Bronchial epithelial cell (primary cell): ENCODE results near the gene CRMP1. TPM values are rescaled to one million over a fixed set of nuclear protein-coding genes. Genes with fewer than 3 reads are reported as not detected.
A peak's percentile ranks its signal among the peaks of the same experiment; 100 is the strongest.

Experiments
- DNase-seq: peaks from one replicate; pipeline ENCODE4 v3.0.0-alpha.2; 2010; ENCODE audit warnings: low read depth
- FAIRE-seq: peaks from 2 replicates; lab custom pipeline; 2011; peaks lifted over from hg19 to GRCh38; lab: Jason Lieb, UNC
- H3K27me3 ChIP-seq: 2 replicates; pipeline ENCODE4 v1.5.1; 2011; ENCODE audit warnings: low read length; ENCODE audit not compliant: control insufficient read depth, insufficient read depth
- H3K36me3 ChIP-seq: 2 replicates; pipeline ENCODE4 v1.5.1; 2011; ENCODE audit warnings: low read length; ENCODE audit not compliant: control insufficient read depth, insufficient read depth
- H3K4me3 ChIP-seq: 2 replicates; pipeline ENCODE4 v1.5.1; 2011; ENCODE audit warnings: mild to moderate bottlenecking, low read depth, low read length, control low read depth
- total RNA-seq: library from RNA; depleted of rRNA; stranded (reverse); fragments of >200 nt; gene quantifications from 2 replicates; pipeline ENCODE4 v1.2.1, GENCODE V29; 2014
- TF ChIP-seq, protein P1 (sequence below): IDR thresholded peaks from 2 replicates; pipeline ENCODE4 v1.5.1; 2011; ENCODE audit warnings: mild to moderate bottlenecking, moderate library complexity, low read length, control low read depth, inconsistent platforms; ENCODE audit not compliant: insufficient read depth, severe bottlenecking

CRMP1 gene
- total RNA-seq, 1 donor from 2014 or later: not detected

DNA sequence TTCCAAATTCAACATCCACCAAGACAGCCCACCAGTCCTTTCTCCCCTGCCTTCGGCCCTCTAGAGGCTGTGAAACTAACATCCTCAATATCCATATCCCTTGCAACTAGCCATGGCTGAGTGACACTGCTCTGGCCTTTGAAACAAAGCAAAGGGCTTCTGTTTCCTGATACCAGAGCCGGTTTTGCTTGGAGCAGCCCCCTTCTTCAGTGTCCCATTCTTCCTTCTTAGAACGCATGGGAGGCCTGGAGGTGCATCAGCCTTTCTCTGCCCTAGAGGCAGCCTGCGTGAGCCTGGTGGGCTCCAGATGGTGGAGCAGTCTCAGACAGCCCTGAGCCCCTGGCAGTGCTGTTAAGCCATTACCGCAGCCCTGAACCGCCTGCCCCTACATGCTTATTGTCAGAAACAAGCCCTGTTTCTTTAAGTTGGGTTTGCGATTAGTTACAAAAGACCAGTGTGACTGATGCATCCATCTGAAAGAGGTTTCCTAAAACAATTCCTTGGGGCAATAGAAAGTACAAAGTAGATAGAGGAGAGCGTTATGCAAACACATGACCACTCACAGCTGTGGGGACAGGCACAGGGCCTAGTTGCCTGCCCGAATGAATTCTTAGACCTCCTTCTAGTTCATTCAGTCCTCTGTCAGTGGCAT is 107.8 kb downstream of the CRMP1 start:
- Histone ChIP-seq H3K36me3 (peaks cover 7% of the 10 kb centered on the region), H3K4me3 (no peak overlapping the region), H3K27me3 (no peaks in the 10 kb centered on the region)
- no peak for DNase-seq
- TF ChIP-seq, protein P1, sequence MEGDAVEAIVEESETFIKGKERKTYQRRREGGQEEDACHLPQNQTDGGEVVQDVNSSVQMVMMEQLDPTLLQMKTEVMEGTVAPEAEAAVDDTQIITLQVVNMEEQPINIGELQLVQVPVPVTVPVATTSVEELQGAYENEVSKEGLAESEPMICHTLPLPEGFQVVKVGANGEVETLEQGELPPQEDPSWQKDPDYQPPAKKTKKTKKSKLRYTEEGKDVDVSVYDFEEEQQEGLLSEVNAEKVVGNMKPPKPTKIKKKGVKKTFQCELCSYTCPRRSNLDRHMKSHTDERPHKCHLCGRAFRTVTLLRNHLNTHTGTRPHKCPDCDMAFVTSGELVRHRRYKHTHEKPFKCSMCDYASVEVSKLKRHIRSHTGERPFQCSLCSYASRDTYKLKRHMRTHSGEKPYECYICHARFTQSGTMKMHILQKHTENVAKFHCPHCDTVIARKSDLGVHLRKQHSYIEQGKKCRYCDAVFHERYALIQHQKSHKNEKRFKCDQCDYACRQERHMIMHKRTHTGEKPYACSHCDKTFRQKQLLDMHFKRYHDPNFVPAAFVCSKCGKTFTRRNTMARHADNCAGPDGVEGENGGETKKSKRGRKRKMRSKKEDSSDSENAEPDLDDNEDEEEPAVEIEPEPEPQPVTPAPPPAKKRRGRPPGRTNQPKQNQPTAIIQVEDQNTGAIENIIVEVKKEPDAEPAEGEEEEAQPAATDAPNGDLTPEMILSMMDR: no peak
- FAIRE-seq: no peak

DNA sequence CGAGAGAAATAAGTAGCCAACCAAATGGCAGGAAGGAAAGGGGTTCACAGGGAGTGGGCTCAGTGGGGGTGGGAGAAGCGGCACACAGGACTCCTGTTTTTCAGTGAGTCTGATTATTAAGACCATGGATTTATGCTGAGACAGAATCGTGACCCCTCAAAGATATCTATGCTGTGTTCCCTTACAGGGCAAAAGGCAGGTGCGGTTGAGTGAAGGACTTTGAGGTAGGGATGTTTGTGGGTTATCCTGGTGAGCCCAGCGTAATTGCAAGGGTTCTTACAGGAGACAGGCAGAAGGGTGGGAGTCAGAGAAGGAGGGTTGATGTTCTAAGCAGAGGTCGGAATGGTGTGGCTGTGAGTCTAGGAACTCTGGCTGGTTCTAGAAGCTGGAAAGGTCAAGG is 108.9 kb downstream of the CRMP1 start:
- TF ChIP-seq, protein P1: no peak
- Histone ChIP-seq H3K4me3 (no peak overlapping the region), H3K27me3 (no peaks in the 10 kb centered on the region), H3K36me3 (peaks cover 5% of the 10 kb centered on the region)
- DNase-seq (no peak), FAIRE-seq (no peak)

DNA sequence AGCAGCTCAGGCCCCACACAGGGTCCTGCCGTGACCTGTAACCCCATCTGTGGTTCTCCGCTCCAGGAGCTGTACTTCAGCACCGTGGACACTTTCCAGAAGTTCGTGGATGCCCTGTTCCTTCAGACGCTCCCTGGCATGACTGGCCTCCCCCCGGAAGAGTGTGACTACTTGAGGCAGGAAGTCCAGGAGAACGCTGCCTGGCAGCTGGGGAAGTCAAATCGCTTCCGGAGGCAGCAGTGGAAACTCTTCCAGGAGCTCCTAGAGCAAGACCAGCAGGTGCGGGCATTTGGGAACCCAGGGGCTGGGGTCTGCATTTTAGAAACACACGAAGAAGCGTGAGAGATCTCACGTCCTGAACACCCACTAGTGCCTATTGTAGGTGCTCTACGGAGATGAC is 109.4 kb downstream of the CRMP1 start:
- peak; percentile 13 for FAIRE-seq

DNA sequence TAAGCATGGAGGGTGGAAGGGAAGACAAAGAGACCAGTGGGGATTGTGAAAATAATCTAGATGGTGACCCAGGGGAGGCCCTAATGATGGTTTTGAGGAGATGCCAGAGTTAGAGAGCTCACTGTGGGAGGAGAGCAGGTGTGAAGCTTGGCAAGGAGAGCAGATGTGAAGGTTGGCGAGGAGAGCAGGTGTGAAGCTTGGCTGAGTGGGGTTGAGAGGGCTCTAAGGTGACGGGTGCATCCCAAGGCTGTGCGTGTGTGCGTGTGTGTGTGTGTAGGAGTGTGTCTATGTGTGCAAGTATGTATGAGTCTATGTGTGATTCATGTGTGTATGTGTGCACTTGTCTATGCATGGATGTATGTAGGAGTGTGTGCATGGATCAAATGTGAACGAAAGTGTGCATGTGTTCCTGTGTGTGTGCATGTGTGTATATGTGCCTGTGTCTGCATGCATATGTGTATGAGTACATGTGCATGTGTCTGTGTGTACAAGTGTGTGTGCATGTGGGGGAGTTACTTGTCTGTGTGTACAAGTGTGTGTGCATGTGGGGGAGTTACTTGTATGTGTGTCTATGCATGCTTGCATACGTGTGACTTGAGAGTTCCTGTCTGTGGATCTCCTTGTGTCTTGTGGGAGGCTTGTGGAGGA is 109.9 kb downstream of the CRMP1 start:
- Histone ChIP-seq H3K4me3 (no peak overlapping the region), H3K27me3 (no peaks in the 10 kb centered on the region), H3K36me3 (peaks cover 2% of the 10 kb centered on the region)
- DNase-seq (no peak), FAIRE-seq (peak; percentile 94)
- TF ChIP-seq, protein P1: no peak

More for the DNA sequence above, 109.4 kb downstream of the CRMP1 start:
- Histone ChIP-seq H3K36me3 (peaks cover 5% of the 10 kb centered on the region), H3K27me3 (no peaks in the 10 kb centered on the region), H3K4me3 (no peak overlapping the region)
- TF ChIP-seq, protein P1: no peak
- no peak for DNase-seq

DNA sequence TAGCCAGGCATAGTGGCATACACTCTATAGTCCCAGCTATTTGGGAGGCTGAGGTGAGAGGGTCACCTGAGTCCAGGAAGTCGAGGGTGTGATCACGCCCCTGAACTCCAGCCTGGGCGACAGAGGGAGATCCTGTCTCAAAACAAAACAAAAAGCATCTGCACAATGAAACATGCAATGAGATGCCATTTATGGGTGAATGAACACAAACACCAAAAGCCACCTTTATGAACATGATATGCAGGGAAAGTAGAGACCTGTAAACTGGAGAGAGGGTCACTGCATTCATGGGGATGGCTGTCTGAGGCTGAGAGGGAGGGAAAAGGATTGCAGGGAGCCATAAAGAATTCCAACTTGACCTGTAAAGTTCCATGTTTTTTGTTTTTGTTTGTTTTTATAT is 111.2 kb downstream of the CRMP1 start:
- Histone ChIP-seq H3K36me3 (peaks cover 2% of the 10 kb centered on the region), H3K4me3 (no peak overlapping the region), H3K27me3 (no peaks in the 10 kb centered on the region)
- TF ChIP-seq, protein P1: no peak
- DNase-seq (no peak), FAIRE-seq (no peak)
